NCI-H2227 treated with DMSO at 0.1 percent for 48 hours (cell line): Measurements from ENCODE around the gene ZNF318.
A peak's percentile ranks its signal among the peaks of the same experiment; 100 is the strongest.
"Not testable (repeated sequence)": the region's sequence is repeated elsewhere in the genome, so short reads cannot be mapped to it uniquely, and the experiment has no call there.

Source experiments
- DNase-seq: peaks from one replicate; lab custom pipeline; 2025; lab: John Stamatoyannopoulos, UW

ZNF318 gene

DNA sequence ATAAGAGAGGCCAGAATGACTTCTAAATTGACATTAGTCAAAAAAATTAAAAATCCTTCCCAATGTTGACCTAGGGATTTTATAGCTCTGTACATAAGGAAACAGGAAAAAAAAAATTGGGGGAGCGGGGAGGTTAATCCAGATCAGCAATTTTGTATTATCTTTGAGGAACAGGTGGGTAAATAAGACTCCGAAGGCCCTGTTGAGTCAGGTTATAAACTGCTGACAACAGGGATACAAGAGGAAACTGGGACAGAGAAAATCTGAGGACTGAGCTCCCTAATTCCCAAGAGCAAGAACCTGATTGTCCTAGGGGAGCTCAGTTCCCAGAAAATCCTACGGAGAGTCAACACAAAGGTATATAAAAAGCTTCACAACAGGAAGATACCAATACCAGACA, 34.0 kb downstream of the ZNF318 start:
- DNase-seq = no peak

DNA sequence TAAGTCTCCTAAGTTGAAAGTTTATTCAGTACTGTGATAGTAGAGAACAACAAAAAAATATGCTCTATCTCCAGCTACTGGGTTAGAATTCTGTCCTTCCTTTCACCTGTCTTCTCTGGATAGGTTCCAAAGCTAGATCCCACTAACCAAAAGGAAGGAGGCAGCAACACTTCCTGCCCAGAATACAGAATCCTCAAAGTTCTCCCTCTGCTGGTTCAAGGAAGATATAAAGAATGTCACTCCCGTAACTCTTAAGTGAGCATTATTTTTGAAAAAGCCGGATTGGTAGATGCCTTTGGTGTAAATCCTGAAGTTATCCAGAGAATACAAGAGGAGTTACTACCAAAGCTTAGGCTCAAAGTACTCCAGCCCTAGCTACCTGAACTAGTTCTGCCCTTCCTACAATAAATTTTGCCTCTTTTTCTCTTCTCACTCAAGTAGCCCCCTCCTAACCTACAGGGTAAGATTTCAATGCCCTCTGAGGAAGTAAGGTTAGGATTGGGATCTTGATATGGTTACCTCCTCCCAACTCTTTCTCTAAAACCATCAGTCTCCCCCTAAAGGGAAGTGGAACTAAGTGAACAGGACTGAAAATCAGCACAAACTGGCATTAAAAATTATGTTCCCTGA, 34.9 kb downstream of the ZNF318 start:
- peak; percentile 35 for DNase-seq

DNA sequence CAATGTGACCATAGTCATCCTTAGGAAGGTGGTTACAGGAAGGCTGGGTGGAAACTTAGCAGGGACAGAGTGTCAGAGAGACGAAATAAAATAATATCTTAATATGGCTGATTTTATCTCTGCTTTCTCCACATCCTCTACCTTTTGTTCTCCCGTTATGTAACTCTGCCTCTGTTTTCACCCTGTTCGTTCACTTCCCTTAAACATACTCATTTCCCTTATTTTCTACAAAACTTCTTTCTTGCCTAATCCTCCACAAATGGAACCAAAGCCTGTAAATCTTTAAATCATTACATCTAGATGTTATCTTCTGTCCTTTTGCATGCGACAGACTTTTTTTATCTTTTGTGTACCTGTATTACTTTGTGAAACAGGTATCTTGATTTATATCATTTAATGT, 37.6 kb downstream of the ZNF318 start:
- DNase-seq = no peak

DNA sequence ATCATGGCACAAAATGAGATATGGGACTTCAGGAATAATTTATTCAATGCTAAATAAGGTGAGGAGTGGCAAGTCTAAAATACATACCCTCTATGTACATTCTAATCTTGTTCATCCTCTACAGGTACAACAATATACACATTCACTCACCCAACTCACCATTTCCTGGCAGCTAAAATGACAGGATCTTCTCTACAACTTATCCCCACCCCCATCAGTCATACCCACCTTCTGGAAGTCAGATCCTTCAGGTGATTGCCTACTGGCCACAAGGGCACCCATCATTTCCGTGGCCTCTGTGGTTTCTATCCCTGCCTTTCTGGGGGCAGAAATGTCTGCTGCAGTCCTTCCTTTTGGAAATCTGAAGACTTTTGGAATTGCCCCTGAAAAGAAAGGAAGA, 38.0 kb downstream of the ZNF318 start:
- no peak for DNase-seq

DNA sequence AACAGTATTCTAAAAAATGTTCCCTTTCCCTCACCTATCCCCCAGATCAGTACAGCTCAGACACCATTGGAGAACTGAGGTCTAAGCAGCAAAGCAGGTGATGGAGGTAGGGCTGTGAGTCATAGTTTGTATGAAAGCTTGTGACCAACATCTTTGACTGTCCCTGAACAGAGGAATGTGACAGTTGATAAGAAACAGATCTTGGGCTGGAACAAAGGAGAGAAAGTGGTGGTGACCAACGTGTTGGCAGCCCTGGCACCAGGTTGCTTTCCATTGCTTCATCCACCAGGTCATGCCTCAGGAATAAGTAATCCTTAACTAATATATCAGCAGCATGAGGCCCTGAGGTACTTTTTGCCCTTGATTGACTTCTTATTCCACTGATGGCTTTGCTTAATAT, 40.9 kb downstream of the ZNF318 start:
- DNase-seq = no peak

DNA sequence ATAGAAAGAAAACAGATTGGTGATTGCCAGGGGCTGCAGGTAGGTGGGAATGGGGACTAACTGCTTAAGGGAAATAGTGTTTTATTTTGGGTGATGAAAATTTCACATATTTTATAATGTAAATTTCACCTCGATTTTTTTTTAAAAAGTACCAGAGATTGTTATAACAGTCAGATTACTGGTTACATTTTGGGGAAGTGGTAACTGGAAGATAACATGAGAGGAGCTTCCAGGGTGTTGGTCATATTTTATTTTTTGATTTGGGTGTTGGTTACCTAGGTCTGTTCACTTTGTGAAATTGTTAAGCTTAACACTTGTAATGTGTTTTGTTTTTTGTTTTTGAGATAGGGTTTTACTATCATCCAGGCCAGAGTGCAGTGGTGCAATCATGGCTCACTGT, 43.6 kb downstream of the ZNF318 start:
- DNase-seq = no peak

DNA sequence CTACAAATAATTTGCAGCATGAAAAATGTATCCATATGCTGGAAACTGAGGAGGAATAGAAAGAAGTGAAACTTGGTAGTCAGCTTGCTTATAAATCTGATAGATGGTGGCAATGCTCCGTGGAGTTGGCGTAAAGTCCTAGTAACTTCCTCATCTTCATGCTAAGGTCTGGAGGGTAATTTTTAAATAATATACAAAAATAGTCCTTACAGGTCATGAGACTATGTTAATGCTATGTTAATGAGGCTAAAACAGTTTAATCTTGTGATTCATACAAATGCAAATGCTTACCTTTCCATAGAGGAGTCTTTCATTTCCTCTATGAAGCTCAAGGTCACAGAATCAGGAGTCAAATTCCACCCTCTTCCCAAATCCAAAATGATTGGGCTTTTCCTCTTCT, 51.4 kb downstream of the ZNF318 start:
- DNase-seq = no peak

DNA sequence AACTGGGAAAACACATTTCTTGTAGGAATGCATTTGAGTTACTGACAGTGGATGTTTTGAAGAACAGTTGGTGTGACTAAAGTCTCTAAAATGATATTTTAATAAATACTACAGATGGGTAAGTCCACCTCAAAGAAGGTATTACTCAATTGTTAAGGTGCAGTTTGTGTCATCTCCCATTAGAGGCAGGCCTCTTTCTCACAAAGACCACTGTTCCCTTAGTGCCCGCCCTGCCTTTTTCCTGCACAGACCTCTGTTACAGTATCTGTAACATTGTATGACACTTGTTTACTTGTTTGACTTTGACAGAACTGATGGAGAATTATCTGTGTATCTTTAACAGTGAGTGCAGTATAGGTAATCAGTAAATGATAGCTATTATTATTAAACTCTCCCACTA, 55.6 kb downstream of the ZNF318 start:
- no peak for DNase-seq

DNA sequence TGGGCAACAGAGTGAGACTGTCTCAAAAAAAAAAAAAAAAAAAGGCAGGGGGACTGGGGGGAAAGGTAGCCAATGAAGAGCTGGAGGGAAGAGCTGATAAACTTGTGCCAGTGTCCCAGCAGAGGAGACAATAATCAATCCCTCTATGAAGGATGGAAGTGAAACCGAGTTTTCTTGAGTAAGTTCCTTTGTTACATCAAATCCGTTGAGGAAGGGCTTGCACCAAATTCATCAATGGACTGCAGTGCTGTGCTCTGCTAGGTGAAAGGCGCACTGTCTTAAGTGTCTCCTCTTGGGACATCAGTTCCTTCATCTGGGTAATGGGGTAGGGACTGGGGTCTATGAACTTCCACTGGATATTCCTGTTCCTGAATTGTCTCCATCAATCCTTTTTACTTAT, 57.8 kb downstream of the ZNF318 start:
- DNase-seq = no peak

DNA sequence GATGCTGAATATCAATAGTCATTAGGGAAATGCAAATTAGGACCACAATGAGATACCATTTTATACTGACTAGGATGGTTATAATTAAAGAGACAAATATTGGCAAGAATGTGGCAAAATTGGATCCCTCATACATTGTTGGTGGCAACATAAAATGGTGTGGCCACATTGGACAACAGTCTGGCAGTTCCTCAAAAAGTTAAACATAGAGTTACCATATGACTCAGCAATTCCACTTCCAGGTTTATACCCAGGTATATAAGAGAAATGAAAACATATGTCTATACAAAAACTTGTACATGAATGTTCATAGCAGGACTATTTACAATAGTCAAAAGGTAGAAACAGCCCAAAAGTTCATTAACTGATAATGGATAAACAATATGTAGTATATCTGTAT, 58.8 kb downstream of the ZNF318 start:
- no peak for DNase-seq

DNA sequence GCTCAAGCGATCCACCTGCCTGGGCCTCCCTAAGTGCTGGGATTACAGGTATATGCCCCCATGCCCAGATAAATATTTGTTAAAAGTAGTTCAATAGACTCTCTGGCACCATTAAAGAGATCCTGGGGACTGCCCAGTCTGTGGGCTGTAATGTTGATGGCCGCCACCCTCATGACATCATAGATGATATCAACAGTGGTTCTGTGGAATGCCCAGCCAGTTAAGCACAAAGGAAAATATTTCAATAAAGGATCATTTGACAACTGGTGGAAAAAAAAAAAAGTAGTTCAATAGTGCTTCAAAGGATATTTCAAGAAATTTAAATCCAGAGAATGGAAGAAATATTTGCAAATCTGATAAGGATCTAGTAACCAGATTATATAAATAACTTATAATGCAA, 59.3 kb downstream of the ZNF318 start:
- DNase-seq = no peak

DNA sequence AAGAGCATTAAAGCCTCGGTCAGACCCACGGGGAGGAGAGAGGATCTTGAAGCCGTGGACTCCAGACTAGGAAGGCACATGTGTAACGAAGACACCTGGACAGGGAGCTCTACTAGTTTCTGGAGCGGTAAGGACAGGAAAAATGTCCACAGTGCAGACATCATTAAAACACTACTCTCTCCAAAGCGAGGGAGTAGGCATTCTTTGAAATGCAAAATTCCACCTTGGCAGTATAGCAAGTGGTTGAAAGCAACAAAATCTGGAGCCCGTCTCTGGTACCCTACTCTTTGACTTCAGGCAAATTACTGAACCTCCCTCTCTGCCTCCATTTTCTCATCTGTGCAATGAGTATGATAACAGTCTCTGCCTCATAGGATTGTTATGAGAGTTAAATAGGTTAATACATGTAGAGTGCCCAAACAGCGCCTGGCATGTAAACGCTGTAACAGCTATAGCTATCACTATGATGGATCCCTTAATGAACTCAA, 60.4 kb downstream of the ZNF318 start:
- no peak for DNase-seq

DNA sequence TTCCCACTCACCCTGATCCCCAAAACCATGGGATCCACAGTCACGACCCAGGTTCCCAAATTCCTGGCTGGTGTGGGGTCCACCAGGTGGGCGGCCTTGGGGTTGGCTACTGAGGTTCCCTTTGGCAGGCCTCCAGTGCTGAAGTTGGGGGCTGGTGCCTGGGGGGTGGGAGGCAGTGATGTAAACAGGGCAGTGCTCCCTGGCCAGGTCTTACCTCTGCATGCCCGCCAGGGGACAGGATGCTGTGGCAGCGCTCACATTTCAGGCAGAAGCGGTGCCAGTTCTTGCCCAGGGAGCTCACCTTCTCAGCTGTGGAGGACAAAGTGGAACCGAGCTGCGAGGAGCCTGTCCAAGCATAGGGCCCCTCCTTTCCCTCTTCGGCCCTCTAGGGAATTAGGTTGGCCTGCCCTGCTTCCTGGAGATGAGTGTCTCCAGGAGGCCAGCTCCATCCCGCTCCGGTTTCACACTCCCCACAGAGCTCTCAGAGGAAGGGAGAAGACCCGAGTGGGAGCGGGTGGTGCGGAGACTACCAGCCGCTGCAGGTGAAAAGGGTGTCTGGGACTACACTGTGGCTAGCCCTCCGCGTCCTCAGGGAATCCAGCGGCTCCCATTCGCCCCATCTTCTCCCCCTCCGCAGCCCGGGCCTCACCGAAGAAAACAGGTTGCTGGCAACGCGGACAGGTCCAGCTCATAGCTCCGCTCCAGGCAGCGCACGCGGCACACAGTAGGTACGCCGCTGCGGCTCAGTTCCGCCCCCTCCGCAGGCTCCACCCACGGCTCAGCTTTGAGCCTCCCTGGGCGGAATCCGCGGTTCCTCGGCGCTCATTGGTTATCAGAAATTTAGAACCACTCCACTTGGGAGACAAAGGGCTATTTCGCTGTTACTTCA, 61.1 kb downstream of the ZNF318 start, which contains the start of gene CRIP3:
TSS of gene CRIP3 (minus strand) at position 726 of the 889 bp plus-strand sequence. CDS start at position 692, 34 bp downstream.
- DNase-seq = peak; percentile 7

DNA sequence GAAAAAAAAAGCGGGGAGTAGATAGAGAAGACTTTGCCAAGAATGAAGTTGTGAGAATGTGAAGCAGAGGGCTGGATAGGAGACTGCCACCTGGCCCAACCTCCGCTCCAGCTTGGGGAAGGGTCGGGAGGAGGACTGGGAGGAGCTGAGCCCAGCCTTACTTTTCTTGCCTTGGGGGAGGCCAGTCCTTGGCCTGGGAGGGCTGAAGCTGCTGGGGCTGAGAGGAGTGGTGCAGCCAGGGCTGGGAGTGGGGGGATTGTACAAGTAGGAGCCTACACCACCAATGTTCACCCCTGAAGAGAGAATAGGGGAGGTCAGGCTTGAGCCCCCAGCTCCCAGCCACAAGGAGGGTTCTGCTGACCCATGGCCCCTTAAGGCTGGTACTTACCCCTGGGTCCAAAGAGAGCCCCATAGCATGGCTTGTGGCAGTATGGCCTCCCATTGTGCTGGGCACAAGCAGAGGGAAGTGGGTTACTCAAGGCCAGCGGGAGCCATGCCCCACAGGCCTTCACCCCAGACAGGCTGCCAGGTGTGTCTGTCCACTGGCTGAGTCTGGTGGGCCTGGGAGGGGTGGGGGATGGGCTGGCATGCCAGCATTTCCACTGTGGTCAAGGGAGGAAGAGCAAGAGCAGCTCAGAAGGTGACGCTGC, 61.9 kb downstream of the ZNF318 start:
- no peak for DNase-seq

DNA sequence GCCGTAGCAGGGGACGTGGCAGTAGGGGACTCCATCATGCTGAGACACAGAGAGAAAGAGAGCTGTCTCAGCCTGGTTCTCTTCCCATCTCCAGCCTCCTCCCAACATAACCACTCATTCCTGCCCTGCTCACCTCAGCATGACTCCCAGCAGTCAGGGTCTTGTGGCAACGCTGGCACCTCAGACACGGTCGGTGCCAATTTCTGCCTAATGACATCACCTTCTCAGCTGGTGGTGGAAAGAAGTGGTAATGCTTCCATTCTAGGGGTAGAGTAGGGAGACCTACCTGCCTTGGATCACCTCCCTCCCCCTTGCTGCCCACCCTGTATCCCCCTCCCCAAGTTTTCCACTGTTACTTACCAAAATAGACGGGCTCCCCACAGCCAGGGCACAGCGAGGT, 63.4 kb downstream of the ZNF318 start:
- no peak for DNase-seq

DNA sequence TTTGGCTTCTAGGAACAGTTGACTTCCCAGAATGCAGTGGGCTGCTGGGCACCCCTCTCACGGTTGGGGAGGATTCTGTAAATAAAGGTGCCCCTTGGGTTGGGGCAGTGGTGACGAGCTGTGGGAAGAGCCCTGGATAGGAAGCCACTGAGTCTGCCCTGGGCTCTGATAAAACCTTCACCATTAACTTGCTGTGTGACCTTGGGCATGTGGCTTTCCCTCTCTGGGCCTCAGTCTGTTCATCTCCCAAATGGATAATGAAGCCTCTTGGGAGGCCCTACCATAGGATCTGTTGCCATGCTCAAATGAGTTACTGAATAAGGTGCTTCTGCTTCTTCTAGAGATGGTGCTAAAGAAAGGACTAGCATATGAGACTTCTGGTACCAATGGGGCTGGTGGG, 64.6 kb downstream of the ZNF318 start:
- no peak for DNase-seq

DNA sequence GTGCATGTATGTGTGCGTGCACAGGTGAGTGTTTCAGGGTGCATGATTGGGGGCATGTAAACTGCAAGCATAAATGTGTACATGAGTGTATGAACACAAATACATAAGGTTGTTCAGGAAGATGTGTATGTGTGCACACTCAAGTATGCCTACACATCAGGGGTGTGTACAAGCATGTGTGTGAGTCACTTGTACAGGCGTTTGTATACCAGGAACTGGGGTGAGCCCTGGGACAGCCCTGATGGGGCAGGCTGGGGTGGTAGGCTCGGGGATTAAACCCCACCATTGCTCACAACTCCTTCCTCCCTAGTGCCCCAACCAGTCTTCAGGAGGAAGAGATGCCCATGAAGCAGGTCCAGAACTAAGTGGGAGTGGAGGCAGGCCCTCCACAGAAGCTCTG, 65.1 kb downstream of the ZNF318 start:
- DNase-seq = no peak

DNA sequence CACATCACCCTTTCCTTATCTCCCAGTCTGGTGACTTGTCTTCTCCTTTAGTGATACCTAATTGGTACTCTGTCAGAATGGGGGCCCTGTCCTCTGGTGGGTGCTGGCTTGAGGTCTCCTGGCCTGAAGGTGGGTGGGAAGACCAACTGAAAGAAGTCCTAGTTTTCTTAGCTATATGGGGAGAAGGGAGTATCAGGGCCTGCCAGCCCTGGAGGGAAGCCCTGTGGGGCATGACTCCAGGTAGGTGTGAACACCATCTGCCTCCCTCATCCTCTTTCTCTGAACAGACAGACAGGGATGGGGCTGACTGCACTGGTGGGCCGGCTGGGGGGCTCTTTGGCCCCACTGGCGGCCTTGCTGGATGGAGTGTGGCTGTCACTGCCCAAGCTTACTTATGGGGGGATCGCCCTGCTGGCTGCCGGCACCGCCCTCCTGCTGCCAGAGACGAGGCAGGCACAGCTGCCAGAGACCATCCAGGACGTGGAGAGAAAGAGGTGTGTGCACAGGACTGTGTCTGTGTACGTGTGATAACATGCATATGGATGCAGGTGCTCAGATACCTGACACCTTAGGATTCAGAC, 65.6 kb downstream of the ZNF318 start:
- DNase-seq = no peak

DNA sequence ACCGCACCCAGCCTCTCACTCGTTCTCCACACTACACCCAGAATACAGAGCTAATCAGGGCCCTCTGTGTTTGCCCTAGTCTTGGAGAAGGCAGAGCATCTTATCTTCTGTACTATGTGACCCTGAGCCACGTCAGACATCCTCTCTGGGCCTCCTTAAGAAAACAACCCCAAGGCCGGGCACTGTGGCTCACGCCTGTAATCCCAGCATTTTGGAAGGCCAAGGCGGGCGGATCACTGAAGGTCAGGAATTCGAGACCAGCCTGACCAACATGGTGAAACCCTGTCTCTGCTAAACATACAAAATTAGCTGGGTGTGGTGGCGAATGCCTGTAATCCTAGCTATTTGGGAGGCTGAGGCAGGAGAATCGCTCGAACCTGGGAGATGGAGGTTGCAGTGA, 66.4 kb downstream of the ZNF318 start:
- DNase-seq = not testable (repeated sequence)

DNA sequence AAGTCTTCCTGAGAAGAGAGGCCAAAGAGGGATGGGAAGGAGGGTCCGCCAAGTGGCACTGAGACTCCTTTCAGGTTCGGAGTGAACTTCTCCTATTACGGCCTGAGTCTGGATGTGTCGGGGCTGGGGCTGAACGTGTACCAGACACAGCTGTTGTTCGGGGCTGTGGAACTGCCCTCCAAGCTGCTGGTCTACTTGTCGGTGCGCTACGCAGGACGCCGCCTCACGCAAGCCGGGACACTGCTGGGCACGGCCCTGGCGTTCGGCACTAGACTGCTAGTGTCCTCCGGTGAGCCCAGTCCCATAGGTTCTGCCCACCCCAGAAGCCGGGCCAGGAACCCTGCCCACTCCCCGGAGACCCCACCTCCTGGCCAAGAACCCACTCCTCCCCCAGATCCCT, 67.3 kb downstream of the ZNF318 start:
- DNase-seq = no peak

DNA sequence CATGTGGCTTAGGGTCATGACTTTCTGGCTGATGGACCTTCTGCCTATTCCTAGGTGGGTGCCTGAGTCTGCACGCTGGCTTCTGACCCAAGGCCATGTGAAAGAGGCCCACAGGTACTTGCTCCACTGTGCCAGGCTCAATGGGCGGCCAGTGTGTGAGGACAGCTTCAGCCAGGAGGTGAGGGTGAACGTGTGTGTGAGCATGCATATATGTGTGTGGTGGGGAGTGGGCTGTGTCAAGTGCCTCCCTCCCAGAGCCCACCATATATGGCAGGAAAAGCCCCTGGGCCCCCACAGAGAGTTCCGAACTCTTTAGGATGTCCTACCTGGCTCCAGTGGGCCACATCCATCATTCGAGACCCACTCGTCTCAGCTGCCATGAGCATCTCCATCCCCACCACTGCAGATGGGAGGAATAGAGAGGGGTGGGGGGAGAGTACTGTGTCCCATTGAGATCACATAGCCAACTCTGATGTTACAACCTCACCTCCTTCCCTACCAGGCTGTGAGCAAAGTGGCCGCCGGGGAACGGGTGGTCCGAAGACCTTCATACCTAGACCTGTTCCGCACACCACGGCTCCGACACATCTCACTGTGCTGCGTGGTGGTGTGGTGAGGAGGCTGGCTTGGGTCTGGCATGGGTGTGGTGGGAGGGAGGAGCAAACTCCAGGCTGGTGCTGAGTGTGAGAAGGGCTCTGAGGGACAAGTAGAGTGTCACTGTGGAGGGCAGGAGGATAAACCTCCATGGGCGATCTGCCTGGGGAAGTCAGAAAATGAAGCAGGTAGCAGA, 68.2 kb downstream of the ZNF318 start:
- DNase-seq = no peak
